Astrocyte (in vitro differentiated cells and primary cell): ENCODE results near the gene PNMA8A.

Source experiments
- CTCF ChIP-seq: IDR thresholded peaks from 2 replicates; pipeline ENCODE4 v1.5.1; 2011; ENCODE audit warnings: low read depth, mild to moderate bottlenecking, inconsistent platforms, low read length, moderate library complexity; ENCODE audit not compliant: insufficient read depth
- EZH2 ChIP-seq: IDR thresholded peaks from 2 replicates; pipeline ENCODE4 v1.6.1; 2012; ENCODE audit warnings: mild to moderate bottlenecking, low read length, inconsistent platforms; ENCODE audit not compliant: insufficient read depth

GRCh38 chr19:46493236-46494145 is 22.1 kb upstream of the PNMA8A start:
- no peak for TF ChIP-seq CTCF
- TF ChIP-seq EZH2: peak; percentile 74
